ENCODE measurements around the gene PKD1.
"Not testable (repeated sequence)": the region's sequence is repeated elsewhere in the genome, so short reads cannot be mapped to it uniquely, and the experiment has no call there.

DNA sequence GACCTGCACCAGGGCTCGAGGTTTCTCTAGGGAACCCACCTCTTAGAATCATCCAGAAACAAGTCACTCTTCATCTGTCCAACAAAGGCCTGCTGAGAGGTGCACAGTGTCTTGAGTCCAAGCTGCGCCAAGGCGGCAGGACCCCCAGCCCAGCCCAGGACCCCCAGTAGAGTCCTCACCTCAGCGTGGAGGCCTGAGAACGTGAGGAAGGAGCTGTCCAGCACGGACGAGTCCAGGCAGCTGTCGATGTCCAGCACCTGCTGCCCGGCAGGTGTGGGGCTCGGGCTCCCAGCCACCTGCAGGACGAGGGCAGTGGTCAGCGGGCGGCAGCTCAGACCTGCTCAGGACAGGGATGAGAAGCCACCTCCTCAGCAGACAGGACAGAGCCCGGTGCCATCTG is 38.0 kb downstream of the PKD1 start:
- TF ChIP-seq, protein P1, sequence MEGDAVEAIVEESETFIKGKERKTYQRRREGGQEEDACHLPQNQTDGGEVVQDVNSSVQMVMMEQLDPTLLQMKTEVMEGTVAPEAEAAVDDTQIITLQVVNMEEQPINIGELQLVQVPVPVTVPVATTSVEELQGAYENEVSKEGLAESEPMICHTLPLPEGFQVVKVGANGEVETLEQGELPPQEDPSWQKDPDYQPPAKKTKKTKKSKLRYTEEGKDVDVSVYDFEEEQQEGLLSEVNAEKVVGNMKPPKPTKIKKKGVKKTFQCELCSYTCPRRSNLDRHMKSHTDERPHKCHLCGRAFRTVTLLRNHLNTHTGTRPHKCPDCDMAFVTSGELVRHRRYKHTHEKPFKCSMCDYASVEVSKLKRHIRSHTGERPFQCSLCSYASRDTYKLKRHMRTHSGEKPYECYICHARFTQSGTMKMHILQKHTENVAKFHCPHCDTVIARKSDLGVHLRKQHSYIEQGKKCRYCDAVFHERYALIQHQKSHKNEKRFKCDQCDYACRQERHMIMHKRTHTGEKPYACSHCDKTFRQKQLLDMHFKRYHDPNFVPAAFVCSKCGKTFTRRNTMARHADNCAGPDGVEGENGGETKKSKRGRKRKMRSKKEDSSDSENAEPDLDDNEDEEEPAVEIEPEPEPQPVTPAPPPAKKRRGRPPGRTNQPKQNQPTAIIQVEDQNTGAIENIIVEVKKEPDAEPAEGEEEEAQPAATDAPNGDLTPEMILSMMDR (IDR thresholded peaks at IDR 0.05; ENCODE audit: poor library complexity, severe bottlenecking): not testable (repeated sequence)
- TF ChIP-seq SMC3 (conservative IDR thresholded peaks at IDR 0.05; ENCODE audit: poor library complexity); EP300 (conservative IDR thresholded peaks at IDR 0.05; ENCODE audit: poor library complexity, severe bottlenecking); RAD21 (conservative IDR thresholded peaks at IDR 0.05); EZH2 (IDR thresholded peaks at IDR 0.05; ENCODE audit: borderline replicate concordance, insufficient read depth, low read length, poor library complexity, severe bottlenecking); POLR2AphosphoS5 (IDR thresholded peaks at IDR 0.05); MXI1 (conservative IDR thresholded peaks at IDR 0.05; ENCODE audit: poor library complexity, severe bottlenecking); TAF1 (IDR thresholded peaks at IDR 0.05; ENCODE audit: low read depth): not testable (repeated sequence)
- TF ChIP-seq, protein P2, sequence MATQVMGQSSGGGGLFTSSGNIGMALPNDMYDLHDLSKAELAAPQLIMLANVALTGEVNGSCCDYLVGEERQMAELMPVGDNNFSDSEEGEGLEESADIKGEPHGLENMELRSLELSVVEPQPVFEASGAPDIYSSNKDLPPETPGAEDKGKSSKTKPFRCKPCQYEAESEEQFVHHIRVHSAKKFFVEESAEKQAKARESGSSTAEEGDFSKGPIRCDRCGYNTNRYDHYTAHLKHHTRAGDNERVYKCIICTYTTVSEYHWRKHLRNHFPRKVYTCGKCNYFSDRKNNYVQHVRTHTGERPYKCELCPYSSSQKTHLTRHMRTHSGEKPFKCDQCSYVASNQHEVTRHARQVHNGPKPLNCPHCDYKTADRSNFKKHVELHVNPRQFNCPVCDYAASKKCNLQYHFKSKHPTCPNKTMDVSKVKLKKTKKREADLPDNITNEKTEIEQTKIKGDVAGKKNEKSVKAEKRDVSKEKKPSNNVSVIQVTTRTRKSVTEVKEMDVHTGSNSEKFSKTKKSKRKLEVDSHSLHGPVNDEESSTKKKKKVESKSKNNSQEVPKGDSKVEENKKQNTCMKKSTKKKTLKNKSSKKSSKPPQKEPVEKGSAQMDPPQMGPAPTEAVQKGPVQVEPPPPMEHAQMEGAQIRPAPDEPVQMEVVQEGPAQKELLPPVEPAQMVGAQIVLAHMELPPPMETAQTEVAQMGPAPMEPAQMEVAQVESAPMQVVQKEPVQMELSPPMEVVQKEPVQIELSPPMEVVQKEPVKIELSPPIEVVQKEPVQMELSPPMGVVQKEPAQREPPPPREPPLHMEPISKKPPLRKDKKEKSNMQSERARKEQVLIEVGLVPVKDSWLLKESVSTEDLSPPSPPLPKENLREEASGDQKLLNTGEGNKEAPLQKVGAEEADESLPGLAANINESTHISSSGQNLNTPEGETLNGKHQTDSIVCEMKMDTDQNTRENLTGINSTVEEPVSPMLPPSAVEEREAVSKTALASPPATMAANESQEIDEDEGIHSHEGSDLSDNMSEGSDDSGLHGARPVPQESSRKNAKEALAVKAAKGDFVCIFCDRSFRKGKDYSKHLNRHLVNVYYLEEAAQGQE (IDR thresholded peaks at IDR 0.05; ENCODE audit: borderline replicate concordance): not testable (repeated sequence)

Data from neural cell (in vitro differentiated cells).